GM12892 (cell line): ENCODE results near the gene EGFR.

Experiments
- POLR2A ChIP-seq: IDR thresholded peaks from 2 replicates; pipeline ENCODE4 v1.6.1; 2011; ENCODE audit warnings: low read depth, low read length, control low read depth
- POLR2AphosphoS5 ChIP-seq: IDR thresholded peaks from 2 replicates; pipeline ENCODE4 v1.6.1; 2011; ENCODE audit warnings: low read depth, low read length, control low read depth

- TF ChIP-seq POLR2AphosphoS5 = no peak
- TF ChIP-seq POLR2A = no peak
These were observed 62.3 kb downstream of the EGFR start for GRCh38 chr7:55081068-55081467.
